HL-60 (cell line): ENCODE results near the gene NDUFA13.

Experiments
- CTCF ChIP-seq: IDR thresholded peaks from one replicate; pipeline ENCODE4 v1.5.1; 2011; ENCODE audit warnings: low read length, control low read depth, inconsistent platforms; ENCODE audit not compliant: insufficient read depth
- GABPA ChIP-seq: IDR thresholded peaks from 2 replicates; pipeline ENCODE4 v1.6.1; 2012; ENCODE audit warnings: low read depth
- POLR2AphosphoS5 ChIP-seq: IDR thresholded peaks from 2 replicates; pipeline ENCODE4 v1.6.1; 2012; ENCODE audit warnings: low read depth
- SPI1 ChIP-seq: IDR thresholded peaks from 2 replicates; pipeline ENCODE4 v1.6.1; 2012; ENCODE audit warnings: low read depth, mild to moderate bottlenecking, borderline replicate concordance
- TF ChIP-seq, protein P1 (sequence below): IDR thresholded peaks from 2 replicates; pipeline ENCODE4 v1.6.1; 2012; ENCODE audit warnings: low read depth; ENCODE audit not compliant: insufficient replicate concordance

DNA sequence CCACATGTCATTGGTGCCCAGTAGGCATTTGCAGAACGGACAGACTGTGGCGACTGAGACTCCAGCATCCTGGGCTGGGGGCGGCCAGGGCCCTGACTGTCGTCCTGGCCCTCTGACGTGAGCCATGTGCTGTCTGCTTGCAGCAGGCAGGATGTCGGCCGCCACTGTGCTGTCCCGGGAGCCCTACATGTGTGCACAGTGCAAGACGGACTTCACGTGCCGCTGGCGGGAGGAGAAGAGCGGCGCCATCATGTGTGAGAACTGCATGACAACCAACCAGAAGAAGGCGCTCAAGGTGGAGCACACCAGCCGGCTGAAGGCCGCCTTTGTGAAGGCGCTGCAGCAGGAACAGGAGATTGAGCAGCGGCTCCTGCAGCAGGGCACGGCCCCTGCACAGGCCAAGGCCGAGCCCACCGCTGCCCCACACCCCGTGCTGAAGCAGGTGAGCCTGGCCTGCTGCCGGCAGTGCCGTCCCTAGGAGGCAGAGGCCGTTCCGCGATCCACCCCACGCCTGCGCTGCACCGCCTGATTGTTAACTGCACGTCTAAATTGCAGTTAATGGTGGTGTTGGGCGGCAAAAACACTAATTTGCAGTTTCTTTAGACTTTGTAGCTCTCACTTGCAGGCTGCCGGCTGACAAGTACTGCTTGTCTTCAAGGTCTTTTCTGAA is 14.9 kb upstream of the NDUFA13 start:
- TF ChIP-seq CTCF (no peak), POLR2AphosphoS5 (no peak), SPI1 (no peak), GABPA (no peak)
- TF ChIP-seq, protein P1, sequence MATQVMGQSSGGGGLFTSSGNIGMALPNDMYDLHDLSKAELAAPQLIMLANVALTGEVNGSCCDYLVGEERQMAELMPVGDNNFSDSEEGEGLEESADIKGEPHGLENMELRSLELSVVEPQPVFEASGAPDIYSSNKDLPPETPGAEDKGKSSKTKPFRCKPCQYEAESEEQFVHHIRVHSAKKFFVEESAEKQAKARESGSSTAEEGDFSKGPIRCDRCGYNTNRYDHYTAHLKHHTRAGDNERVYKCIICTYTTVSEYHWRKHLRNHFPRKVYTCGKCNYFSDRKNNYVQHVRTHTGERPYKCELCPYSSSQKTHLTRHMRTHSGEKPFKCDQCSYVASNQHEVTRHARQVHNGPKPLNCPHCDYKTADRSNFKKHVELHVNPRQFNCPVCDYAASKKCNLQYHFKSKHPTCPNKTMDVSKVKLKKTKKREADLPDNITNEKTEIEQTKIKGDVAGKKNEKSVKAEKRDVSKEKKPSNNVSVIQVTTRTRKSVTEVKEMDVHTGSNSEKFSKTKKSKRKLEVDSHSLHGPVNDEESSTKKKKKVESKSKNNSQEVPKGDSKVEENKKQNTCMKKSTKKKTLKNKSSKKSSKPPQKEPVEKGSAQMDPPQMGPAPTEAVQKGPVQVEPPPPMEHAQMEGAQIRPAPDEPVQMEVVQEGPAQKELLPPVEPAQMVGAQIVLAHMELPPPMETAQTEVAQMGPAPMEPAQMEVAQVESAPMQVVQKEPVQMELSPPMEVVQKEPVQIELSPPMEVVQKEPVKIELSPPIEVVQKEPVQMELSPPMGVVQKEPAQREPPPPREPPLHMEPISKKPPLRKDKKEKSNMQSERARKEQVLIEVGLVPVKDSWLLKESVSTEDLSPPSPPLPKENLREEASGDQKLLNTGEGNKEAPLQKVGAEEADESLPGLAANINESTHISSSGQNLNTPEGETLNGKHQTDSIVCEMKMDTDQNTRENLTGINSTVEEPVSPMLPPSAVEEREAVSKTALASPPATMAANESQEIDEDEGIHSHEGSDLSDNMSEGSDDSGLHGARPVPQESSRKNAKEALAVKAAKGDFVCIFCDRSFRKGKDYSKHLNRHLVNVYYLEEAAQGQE: no peak
